ENCODE results near the gene C11orf42.

DNA sequence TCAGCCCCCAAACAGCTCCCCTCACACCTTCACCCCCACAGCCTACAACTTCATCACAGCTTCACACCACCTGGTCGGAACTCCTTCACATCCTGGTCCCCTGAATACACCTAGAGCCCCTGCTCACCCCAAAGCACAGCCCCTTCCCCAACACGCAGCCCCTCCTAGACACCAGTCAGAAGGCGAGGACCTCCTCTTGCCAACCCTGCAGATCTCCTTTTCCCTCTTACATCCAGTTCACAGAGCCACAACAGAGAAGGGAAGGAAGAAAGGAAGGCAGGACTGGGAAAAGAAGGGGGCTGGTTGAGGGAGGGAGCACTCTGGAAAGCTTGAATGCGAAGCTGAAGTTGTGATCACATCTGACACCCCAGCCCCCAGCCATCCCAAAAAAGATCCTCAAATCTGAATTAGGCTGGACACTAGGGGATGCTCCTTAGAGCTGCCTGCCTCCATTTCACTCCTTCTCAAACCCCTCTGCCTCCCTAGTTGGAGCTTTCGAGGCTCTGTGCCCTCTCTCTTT is 54.9 kb downstream of the C11orf42 start:
- TF ChIP-seq, protein P1, sequence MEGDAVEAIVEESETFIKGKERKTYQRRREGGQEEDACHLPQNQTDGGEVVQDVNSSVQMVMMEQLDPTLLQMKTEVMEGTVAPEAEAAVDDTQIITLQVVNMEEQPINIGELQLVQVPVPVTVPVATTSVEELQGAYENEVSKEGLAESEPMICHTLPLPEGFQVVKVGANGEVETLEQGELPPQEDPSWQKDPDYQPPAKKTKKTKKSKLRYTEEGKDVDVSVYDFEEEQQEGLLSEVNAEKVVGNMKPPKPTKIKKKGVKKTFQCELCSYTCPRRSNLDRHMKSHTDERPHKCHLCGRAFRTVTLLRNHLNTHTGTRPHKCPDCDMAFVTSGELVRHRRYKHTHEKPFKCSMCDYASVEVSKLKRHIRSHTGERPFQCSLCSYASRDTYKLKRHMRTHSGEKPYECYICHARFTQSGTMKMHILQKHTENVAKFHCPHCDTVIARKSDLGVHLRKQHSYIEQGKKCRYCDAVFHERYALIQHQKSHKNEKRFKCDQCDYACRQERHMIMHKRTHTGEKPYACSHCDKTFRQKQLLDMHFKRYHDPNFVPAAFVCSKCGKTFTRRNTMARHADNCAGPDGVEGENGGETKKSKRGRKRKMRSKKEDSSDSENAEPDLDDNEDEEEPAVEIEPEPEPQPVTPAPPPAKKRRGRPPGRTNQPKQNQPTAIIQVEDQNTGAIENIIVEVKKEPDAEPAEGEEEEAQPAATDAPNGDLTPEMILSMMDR (tag by site-specific recombination; IDR thresholded peaks at IDR 0.05) = no peak
- TF ChIP-seq ZNF133 (tag by site-specific recombination; IDR thresholded peaks at IDR 0.05) (no peak), ZNF76 (tag by site-specific recombination; IDR thresholded peaks at IDR 0.05; ENCODE audit: borderline replicate concordance, low read depth) (no peak), ZNF792 (tag by site-specific recombination; IDR thresholded peaks at IDR 0.05) (no peak), ZNF521 (tag by site-specific recombination; IDR thresholded peaks at IDR 0.05) (no peak), ZNF138 (tag by site-specific recombination; IDR thresholded peaks at IDR 0.05; ENCODE audit: borderline replicate concordance) (no peak)

Measured in HEK293 (cell line).